SHP77 (cell line): Measurements from ENCODE around the gene CLHC1.
"Not testable (repeated sequence)": the region's sequence is repeated elsewhere in the genome, so short reads cannot be mapped to it uniquely, and the experiment has no call there.

Source experiments
- DNase-seq, 2 experiments: peaks; one replicate each; lab custom pipeline; 2025; lab: John Stamatoyannopoulos, UW

The CLHC1 gene

DNA sequence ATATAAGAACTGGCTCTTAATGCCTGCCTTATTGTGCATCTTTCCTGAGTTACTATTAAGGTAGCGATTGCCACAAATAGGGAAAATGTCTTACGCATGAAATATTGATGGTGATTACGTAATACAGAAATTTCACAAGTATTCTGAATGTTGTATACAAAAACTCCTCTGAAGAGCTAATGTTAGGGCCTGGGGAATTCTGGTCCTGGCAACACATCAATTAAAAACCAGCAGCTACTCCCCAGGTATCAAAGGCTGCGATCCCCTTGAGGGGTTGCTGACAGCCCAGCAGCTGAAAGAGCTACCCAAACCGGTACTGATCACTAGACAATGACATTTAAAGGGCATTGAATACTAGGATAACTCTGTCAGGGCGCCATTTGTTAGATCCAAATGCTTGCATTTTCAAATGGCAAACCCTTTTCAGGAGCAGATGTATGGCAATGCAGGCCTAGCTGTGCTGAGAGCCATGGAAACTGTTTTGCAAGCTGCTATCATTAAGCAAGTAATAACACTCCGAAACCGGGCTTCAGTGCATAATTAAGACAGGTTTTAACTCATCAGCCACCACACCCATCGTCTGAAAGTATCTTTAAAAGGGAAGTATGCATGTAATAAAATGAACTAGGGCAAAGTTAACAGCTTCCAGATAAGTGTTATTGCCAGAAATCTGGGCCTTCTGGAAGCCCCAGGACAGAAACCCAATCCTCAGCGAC is 78.4 kb downstream of the CLHC1 start:
- no peak for DNase-seq

DNA sequence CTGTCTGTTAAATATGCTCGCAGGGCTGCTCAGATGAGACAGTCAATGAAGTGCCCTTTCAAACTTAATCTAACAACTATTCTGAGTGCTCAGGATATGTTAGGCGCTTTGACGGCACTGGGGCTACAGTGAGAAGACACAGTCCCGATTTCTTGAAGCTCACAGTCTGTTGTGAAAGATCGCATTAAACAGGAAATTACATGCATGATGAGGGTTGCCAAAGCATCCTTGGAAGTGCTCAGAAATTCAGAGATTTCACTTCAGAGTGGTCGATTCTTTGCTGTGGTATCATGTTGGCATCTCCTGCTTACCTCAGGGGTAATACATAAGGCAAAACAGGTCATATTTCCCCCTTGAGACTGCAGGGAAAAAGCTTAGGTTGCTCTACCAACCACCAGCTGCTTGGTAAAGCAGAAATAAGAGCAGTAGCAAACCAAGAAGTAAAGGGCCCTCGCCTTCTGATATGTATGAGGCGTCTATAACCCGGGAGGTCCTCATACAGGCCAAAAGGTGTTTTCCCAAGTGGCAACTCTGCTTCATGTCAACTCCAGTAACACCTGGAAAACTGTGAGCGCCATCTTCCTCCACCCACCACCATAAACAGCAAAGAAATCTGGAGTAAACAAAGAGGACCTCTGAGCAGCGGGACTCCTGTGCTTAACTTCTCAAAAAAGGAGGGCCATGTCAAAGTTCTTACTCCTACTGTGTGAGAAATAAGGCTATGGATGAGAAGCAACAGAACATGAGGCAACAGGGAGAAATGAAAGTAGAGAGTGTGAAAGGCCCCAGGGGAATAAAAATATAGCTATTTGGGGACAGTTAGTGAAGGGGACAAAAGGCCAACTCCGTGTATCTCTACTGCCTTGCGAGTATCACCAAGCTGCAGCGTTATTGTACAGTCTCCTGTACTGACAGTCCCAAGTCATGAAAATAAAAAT is 79.3 kb downstream of the CLHC1 start:
- DNase-seq = no peak

DNA sequence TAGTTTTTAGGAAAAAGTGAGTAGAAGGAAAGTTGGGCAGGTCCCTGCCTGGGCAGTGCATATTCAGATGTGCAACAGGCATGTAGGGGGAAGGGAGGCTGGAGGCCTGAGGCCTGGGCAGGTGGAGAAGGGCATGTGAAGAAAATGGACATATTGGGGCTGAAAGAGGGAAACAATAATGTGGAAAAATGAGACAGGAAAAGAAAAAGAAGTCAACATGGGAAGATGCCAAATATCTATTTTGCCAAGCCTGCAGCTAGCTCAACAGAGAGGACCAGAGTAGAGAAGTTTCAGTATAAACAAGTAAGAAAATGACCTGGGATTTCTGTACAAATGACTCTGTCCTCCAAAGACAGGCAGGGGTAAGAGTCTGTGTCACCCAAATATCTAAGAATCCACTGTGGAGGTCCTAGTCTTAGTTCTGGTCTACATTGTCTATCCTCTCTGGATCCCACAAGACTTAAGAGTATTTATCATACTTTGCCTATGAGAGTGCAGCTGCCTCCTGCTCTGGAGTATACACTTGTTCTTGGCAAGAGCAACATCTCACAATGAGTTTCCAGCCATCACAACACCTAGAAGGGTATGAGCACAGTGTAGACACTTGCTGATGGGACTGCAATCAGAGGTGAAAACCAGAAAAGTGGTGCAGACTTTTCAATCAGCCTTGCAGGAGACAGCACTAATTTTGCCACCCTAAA is 80.2 kb downstream of the CLHC1 start:
- no peak for DNase-seq

DNA sequence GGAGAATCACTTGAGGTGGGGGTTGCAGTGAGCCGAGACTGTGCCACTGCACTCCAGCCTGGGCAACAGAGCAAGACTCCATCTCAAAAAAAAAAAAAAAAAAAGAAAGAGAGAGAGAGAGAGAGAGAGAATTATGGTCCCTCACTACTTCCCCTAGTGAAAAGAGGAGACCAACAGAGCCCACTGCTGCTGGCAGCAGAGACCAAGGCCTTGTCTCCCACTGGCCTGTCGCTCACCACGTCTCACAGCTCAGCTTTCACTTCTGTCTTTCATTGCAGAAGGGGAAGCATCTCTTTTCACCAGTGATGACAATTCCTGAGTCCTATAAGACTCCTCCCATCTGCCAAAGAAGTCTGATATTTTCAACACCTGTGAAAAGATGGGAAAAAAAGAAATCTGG is 81.3 kb downstream of the CLHC1 start:
- no peak for DNase-seq

DNA sequence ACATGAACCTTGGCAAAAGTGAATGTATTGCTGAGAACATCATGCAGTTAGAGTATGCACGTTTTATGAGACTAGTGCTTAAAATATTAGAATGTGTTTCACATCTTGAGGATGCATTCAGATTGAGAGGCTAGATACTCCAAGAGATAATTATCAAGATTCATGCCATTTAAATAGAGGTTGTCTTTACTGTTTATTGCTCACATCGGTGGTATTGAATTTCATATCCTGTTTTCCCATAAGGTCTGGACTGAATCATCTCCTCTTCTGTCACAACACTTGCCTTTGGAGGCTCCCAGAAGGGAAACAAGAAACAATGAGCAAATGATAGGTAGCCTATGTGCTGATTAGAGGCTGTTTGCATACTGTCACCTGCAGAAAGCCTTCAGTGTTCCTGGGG is 83.8 kb downstream of the CLHC1 start:
- peak in 1 of 2 experiments; percentile 22 for DNase-seq

DNA sequence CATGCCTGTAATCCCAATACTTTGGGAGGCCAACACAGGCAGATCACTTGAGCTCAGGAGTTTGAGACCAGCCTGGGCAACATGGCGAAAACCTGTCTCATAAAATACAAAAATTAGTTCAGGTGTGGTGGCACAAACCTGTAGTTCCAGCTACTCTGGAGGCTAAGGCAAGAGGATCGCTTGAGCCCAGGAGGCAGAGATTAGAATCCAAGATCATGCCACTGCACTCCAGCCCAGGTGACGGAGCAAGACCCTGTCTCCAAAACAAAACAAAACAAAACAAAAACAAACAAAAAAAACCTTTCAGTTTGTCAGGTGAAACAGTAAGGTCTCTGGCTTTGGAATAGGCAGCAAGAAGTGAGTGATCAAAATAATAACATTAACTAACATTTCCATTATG is 84.6 kb downstream of the CLHC1 start:
- no peak for DNase-seq

DNA sequence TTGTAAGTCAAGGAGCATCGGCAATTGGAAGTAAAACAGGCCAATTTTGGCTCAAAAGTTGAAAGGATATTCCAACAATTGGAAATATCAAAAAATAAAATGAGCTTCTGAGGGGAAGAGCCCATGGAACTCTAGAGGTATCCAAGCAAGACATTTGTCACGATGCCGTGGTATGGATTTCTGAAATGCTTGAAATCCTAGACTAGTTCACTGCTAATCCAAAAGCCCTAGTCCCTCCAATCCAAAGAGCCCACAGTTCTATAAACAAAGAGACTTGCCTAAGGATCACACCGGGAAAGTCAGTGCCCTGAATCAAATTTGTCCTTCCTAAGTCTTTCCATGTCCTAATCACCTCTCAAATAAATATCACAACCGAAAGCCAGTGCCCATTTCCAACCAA is 85.1 kb downstream of the CLHC1 start:
- no peak for DNase-seq

DNA sequence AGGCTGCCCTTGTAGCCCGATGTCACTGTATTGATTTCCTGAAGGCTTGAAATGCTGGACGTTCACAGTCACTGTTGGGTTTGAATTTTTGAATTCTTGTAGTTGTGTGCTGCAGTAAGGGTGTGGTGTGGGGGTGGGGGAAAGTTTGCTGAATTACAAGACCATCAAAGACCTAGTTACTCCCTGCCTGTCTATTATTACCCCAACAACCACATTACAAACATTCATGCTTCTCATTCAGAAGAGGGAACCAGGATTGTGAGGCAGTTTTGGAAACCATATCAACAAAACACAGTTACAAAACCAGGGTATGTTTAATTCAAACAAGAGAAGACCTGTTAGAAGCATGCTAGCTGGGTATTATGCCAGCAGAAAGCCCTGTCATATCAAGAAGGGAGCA is 85.8 kb downstream of the CLHC1 start:
- DNase-seq = no peak

DNA sequence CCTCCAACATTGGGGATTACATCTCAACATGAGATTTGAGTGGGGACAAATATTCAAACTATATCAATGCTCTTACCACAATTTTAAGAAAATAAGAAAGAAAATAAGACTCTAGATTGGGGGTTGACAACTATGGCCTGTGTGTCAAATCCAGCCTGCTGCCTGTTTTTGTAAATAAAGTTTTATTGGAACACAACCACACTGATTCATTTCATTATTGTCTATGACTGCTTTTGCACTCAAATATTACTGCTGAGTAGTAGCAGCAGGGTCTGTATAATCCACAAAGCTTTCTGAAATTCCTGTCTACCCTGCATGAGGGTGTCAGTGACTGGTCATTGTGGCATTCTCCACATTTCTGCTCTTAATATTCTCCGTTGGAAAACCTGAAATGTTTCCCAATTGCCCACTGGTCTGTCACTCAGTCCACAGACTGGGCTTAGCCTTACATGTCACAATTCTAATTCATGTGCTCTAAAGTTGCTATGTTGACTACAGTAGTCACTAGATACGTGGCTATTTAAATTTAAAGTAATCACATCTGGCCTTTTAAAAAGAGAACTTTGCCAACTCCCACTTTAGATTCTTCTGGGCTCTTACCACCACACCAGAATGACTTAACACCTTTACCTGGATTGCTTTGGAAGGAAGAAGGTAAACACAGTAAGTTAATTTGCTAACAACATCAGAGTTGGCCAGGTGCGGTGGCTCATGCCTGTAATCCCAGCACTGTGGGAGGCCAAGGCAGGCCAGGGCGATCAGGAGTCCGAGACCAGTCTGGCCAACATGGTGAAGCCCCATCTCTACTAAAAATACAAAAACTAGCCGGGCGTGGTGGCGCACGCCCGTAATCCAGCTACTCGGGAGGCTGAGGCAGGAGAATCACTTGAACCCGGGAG is 86.9 kb downstream of the CLHC1 start:
- DNase-seq = no peak

DNA sequence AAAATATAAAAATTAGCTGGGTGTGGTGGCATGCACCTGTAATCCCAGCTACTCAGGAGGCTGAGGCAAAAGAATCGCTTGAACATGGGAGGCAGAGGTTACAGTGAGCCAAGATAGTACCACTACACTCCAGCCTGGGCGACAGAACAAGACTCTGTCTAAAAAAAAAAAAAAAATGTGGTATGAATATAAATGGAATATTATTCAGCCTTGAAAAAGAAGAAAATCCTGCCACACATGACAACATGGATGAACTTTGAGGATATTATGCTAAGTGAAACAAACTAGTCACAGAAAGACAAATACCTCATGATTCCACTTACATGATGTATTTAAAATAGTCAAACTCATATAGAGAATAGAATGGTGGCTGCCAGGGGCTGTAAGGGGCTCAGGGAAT is 88.4 kb downstream of the CLHC1 start:
- not testable (repeated sequence) for DNase-seq

DNA sequence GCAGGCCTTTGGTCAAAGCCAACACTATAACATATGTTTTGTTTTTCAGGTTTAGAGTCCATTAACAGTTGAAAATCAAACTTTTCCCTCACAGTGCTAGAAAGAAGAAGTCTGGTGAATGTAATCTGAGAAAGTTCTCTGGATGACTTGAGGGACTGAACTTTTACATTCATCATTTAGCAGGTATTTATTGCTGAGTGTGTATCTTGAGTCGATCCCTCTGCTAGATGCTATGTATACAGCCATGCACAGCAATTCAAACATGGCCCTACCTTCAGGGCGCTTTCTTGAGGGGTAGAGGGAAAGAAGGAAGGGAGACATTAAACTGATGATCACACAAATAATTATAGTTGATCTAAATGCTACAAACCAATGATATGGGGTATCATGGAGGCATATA is 89.6 kb downstream of the CLHC1 start:
- DNase-seq = no peak

DNA sequence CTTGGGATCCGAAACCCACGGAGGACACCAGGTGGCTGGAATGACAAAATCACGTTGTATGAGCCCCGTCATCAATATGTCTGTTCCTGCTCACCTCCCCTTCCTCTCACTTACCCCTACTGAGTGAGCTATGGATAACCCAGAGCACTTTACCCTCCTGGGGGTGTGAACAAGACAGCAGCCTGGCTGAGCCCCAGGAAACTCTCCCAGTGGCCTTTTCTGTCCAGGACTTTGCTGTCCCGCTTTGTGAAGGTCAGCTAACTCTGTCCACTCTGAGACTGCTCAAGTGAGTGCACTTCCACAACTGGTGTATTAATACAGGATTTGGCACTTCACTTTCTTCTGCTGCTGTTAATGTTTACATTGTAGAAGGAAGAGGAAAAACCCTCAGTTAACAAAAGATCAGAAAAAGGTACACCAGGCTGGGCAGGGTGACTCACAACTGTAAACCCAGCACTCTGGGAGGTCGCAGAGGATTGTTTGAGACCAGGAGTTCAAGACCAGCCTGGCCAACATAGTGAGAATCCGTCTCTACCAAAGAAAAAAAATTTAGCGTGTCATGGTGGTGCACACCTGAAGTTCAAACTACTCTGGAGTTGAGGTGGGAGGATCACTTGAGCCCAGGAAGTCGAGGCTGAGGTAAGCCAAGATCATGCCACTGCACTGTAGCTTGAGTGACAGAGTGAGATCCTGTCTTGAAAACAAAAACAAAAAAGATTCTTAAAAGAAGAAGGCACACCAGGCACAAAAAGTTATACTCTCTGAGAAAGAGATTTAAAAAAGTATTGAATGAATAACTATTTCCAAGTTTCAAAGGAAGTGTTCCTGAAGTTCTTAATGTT is 90.3 kb downstream of the CLHC1 start:
- no peak for DNase-seq

DNA sequence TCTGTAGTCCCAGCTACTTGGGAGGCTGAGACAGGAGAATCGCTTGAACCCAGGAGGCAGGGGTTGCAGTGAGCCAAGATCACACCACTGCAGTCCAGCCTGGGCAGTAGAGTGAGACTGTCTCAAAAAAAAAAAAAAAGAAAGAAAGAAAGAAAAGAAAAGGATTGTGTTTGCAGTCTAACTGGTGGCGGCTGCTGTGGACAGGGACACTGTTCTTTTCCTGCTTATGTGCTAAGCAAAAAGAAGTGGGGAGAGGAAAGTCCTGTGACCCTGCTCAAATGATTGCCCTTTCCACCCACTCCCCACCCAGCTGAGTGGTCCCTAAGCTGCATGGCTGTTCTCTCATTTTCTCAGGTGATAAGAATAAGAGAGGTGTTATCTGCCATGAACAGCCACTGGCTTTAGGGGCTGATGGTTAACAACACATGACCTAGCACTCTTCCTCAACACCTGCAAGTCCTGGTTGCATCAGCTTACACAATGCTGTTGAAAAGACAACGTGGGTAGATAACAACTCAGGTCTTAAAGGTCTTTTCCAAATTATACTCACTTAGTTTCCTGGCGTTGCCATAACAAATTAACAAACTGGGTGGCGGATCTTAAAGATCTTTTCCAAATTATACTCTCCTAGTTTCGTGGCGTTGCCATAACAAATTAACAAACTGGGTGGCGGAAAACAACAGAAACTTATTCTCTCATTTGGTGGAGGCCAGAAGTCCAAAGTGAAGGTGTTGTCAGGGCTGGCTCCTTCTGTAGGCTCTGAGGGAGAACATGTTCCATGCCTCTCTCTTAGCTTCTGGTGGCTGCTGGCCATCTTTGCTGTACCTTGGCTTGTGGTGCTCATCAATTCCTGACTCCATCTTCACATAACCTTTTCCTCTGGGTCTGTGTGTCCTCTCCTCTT is 91.5 kb downstream of the CLHC1 start:
- no peak for DNase-seq

DNA sequence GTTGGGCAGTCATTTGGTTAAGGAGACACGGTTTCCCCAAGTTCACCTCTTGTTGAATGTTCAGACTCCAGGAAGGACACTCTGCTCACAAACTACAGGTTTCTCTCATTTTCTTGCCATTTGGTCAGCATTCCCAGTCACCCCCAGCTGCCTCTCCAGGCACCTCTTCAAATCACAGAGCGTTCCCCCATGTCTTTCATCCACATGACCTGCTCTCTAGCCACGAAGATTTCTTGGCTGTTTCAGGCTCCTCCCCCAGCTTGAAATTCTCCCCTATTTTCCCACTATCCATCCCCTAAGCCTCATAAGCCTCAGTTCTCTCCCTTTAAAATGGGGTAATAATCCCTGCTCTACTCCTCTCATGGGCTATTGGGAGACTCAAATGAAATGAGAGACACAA is 92.8 kb downstream of the CLHC1 start:
- no peak for DNase-seq

DNA sequence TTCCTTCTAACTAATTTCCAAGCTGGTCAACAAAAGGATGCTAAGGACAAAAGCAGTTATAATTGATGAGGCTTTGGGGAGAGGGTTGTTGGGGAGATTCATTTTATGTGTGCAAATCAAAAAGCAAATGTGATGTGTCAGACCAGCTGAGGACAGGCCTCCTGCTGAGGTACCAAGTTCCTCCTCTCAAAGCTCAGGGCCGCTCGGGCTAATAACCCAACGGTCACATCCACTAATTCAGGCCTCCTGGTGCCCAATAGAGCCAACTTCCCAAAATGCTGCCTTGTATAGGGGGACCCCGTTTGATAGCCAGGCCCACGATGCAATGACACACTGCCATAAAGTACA is 93.2 kb downstream of the CLHC1 start:
- no peak for DNase-seq

DNA sequence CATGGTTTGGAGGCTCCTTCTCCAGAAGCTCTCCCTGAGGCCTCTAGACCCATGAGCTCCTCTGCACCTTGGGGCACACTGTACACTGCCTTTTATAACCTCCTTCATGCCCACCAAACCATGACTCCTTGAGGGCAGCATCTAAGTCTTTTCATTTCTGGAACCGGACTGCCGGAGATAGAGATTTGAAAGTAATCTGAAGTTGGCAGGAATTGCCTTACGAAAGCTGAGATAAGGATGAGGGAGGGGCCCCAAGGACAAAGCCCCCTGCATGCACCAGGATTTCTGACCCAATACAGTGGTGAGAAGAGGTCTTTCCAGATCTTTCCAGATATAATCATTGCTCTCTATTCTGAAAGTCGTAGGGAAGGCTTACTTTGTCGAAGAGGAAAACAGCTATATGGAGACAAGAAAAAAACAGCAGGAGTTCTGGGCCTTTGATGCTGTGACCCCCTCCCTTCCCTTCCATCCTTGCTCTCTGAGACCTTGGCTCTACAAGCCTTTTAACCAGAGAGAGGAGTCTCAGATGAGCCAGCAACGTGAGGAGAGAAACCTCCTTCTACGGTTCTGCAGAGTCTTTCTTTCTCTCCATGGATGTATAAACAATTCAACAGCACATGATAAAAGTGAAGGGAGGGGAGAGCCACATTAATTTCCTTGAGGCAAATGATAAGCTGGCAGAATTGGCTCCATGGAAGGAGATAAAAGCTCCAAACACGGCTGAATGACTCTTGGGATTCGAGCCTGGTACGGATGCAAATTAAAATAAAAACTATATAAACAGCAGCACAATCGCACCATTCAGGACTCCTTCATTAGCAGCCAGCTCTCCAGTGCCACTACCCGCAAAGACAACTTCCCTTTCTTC is 93.8 kb downstream of the CLHC1 start:
- DNase-seq = no peak

DNA sequence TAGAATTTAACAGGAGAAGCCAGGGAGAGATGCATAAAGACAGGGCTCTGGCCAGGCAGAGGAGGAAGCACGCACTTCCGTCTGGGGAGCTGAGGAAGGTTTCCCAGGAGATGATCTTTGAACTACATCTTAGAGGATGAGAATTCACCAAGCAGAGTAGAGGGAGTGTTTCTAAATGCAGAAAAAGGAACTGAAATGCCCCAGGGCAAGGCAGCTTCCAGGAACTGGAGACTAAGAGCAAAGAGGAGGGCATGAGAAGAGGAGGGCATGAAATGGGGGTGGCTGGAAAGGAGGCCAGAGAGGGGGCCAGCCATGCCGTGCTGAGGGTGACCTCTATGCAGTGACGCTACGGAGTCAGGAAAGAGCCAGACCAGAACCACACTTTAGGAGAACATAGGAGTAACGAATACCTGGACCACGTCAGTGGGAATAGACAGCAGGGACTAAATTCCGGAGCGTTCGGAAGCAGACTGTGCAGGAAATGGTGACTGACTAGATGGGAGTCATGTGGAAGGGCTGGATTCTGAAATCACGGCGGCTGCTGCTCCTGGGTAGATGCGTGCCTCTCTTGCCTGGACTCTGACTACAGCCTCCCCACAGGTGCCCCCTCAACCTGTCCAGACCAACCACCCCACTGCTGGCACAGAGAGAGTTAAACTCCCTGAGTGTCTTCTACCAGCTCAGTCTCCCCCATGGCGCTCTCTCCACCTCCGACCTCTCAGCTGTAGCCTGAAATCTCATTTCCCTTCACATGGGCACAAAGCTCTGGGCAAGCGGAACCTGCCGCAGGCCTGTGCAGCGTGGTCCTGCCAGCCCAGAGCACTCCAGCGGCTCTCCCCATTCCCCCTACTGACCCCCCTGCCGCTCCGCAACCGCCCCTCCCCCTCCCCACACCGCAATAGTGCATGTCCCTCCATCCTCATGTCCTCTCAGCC is 94.8 kb downstream of the CLHC1 start:
- DNase-seq = no peak

DNA sequence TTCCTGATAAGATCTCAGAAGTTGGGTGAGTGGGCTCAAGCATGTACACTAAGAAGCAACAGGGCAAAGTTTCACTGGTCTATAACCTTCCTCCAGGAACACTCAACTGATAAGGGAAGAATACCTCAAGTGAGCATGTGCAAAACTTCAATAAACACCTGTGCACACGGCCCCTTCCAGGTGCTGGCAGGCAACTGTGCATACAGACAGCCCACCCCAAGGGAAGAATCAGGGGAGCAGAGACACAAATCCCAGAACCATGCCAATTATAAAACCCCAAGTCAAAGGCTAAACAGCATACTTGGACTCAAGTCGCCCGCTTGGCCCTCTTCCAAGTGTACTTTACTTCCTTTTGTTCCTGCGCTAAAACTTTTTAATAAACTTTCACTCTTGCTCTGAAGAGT is 96.0 kb downstream of the CLHC1 start:
- DNase-seq = no peak
